Vagina (tissue), 2 donors: ENCODE measurements around the gene ALG9.

Experiments used
- CTCF ChIP-seq, 3 experiments: fragments of 450-650 bp in 2 of 3; fragments of 200-600 bp in 1 of 3; sonication (generic) in 1 of 3; IDR thresholded peaks; one replicate each; pipeline ENCODE4 v1.5.1; 2017 to 2019; ENCODE audit warnings: antibody characterized with exemption in 3 of 3, mild to moderate bottlenecking in 2 of 3, moderate library complexity in 2 of 3
- POLR2A ChIP-seq, 2 donors: fragments of 450-650 bp; IDR thresholded peaks; one replicate each; pipeline ENCODE4 v1.6.1; 2017; ENCODE audit warnings: antibody characterized with exemption in 2 of 2, mild to moderate bottlenecking in 2 of 2, moderate library complexity in 2 of 2
- POLR2AphosphoS5 ChIP-seq, 2 donors: sonication (generic); formaldehyde crosslinking; IDR thresholded peaks; one replicate each; pipeline ENCODE4 v1.9.0; 2017; ENCODE audit warnings: antibody characterized with exemption in 2 of 2, mild to moderate bottlenecking in 2 of 2, low read depth in 1 of 2; ENCODE audit not compliant: insufficient read depth in 1 of 2

- no peak for TF ChIP-seq POLR2A (IDR thresholded peaks at IDR 0.05)
- TF ChIP-seq CTCF (IDR thresholded peaks at IDR 0.05): no peak
- TF ChIP-seq POLR2AphosphoS5 (IDR thresholded peaks at IDR 0.05; ENCODE audit: insufficient read depth in 1 of 2, low read depth in 1 of 2): no peak
Observed at GRCh38 chr11:111917312-111917711, 45.9 kb upstream of the ALG9 start.
